ENCODE data around the gene PEDS1. TPM values are rescaled to one million over a fixed set of nuclear protein-coding genes. Genes with fewer than 3 reads are reported as not detected.

The PEDS1 gene
- polyA plus RNA-seq, 1 donor from 2014 or later, result 10.0 TPM

DNA sequence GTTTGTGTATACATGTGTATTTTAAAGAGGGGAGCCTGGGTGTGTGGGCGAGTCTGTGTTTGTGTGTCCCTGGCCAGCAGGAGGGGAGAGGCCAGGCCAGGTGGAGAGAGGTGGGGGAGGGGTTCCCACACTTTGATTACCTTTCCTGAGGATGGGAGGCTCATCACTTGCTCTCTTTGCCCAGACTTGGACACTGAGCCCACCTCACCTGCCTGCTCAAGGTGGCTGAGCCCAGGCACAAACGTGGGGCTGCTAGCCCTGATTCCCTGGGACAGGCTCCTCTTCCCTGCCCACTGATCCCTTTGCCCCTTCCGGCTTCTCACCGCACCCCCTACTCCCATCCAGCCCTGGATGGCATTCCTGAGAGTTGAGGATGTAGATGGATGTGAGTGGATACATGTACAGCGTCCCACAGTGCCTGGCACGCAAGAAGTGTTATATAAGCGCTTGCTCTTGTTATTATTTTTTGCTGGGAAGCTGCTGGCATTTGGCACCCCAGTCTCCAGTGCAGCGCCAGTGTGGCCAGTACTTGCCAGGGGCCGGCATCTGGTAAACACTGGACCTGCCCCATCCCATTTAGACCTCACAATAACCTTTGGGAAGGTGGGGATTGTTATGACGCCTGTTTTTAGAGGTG lies 39.8 kb upstream of the PEDS1 start:
- no peaks in the 10 kb centered on the region for H3K79me2 ChIP-seq (replicated peaks; ENCODE audit: insufficient read depth, low read length)
- peak overlapping the region; percentile 78 for H3K4me3 ChIP-seq (ENCODE audit: low read length)

GRCh38 chr20:50192364-50193198 lies 39.1 kb upstream of the PEDS1 start:
- no peak overlapping the region for H3K9ac ChIP-seq (ENCODE audit: low read length)
- H3K4me2 ChIP-seq (ENCODE audit: low read length), result peak overlapping the region; percentile 34
- no peaks in the 10 kb centered on the region for H3K9me2 ChIP-seq (ENCODE audit: insufficient read depth, low read length)
- H4K20me1 ChIP-seq (ENCODE audit: insufficient read depth), result no peaks in the 10 kb centered on the region
- TF ChIP-seq RAD21 (conservative IDR thresholded peaks at IDR 0.05), result no peak
- TF ChIP-seq TAF1 (IDR thresholded peaks at IDR 0.05; ENCODE audit: low read depth), result no peak
- TF ChIP-seq, protein P1, sequence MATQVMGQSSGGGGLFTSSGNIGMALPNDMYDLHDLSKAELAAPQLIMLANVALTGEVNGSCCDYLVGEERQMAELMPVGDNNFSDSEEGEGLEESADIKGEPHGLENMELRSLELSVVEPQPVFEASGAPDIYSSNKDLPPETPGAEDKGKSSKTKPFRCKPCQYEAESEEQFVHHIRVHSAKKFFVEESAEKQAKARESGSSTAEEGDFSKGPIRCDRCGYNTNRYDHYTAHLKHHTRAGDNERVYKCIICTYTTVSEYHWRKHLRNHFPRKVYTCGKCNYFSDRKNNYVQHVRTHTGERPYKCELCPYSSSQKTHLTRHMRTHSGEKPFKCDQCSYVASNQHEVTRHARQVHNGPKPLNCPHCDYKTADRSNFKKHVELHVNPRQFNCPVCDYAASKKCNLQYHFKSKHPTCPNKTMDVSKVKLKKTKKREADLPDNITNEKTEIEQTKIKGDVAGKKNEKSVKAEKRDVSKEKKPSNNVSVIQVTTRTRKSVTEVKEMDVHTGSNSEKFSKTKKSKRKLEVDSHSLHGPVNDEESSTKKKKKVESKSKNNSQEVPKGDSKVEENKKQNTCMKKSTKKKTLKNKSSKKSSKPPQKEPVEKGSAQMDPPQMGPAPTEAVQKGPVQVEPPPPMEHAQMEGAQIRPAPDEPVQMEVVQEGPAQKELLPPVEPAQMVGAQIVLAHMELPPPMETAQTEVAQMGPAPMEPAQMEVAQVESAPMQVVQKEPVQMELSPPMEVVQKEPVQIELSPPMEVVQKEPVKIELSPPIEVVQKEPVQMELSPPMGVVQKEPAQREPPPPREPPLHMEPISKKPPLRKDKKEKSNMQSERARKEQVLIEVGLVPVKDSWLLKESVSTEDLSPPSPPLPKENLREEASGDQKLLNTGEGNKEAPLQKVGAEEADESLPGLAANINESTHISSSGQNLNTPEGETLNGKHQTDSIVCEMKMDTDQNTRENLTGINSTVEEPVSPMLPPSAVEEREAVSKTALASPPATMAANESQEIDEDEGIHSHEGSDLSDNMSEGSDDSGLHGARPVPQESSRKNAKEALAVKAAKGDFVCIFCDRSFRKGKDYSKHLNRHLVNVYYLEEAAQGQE (IDR thresholded peaks at IDR 0.05; ENCODE audit: borderline replicate concordance), result no peak
- TF ChIP-seq EP300 (conservative IDR thresholded peaks at IDR 0.05; ENCODE audit: poor library complexity, severe bottlenecking), result no peak
- peak; percentile 74 for TF ChIP-seq MXI1 (conservative IDR thresholded peaks at IDR 0.05; ENCODE audit: poor library complexity, severe bottlenecking)
- peaks cover 22% of the 10 kb centered on the region for H3K27me3 ChIP-seq (ENCODE audit: insufficient read depth, low read depth, low read length)
- H3K36me3 ChIP-seq (ENCODE audit: insufficient read depth, low read length), result no peaks in the 10 kb centered on the region
- no peaks in the 10 kb centered on the region for H3K9me3 ChIP-seq (ENCODE audit: low read length)
- H3K4me3 ChIP-seq (ENCODE audit: low read length), result peak overlapping the region; percentile 78
- H3K27ac ChIP-seq (ENCODE audit: low read length), result no peak overlapping the region
- H3K79me2 ChIP-seq (replicated peaks; ENCODE audit: insufficient read depth, low read length), result no peaks in the 10 kb centered on the region
- H2AFZ ChIP-seq (ENCODE audit: low read depth, low read length), result no peak overlapping the region
- no peaks in the 10 kb centered on the region for H3F3A ChIP-seq (ENCODE audit: insufficient read depth, low read length, poor library complexity, severe bottlenecking)

More for the DNA sequence above, 39.8 kb upstream of the PEDS1 start:
- H3K36me3 ChIP-seq (ENCODE audit: insufficient read depth, low read length), result no peaks in the 10 kb centered on the region
- H3K9ac ChIP-seq (ENCODE audit: low read length), result no peak overlapping the region
- no peak overlapping the region for H2AFZ ChIP-seq (ENCODE audit: low read depth, low read length)
- no peaks in the 10 kb centered on the region for H4K20me1 ChIP-seq (ENCODE audit: insufficient read depth)
- peaks cover 22% of the 10 kb centered on the region for H3K27me3 ChIP-seq (ENCODE audit: insufficient read depth, low read depth, low read length)
- H3F3A ChIP-seq (ENCODE audit: insufficient read depth, low read length, poor library complexity, severe bottlenecking), result no peaks in the 10 kb centered on the region
- TF ChIP-seq, protein P1 (IDR thresholded peaks at IDR 0.05; ENCODE audit: borderline replicate concordance), result no peak
- TF ChIP-seq RAD21 (conservative IDR thresholded peaks at IDR 0.05) (no peak), EP300 (conservative IDR thresholded peaks at IDR 0.05; ENCODE audit: poor library complexity, severe bottlenecking) (no peak), EZH2 (IDR thresholded peaks at IDR 0.05; ENCODE audit: borderline replicate concordance, insufficient read depth, low read length, poor library complexity, severe bottlenecking) (no peak), SMC3 (conservative IDR thresholded peaks at IDR 0.05; ENCODE audit: poor library complexity) (no peak), POLR2AphosphoS5 (IDR thresholded peaks at IDR 0.05) (no peak), TAF1 (IDR thresholded peaks at IDR 0.05; ENCODE audit: low read depth) (no peak), CTCF (IDR thresholded peaks at IDR 0.05; ENCODE audit: poor library complexity, severe bottlenecking) (no peak)
- no peak overlapping the region for H3K4me2 ChIP-seq (ENCODE audit: low read length)
- no peaks in the 10 kb centered on the region for H3K9me3 ChIP-seq (ENCODE audit: low read length)
- no peak overlapping the region for H3K27ac ChIP-seq (ENCODE audit: low read length)
- H3K9me2 ChIP-seq (ENCODE audit: insufficient read depth, low read length), result no peaks in the 10 kb centered on the region
